Measurements from ENCODE around the gene COQ4.

GRCh38 chr9:128324401-128324800 lies 1.8 kb downstream of the COQ4 start:
- no peak for TF ChIP-seq POLR2AphosphoS5 (IDR thresholded peaks at IDR 0.05)
- no peak for TF ChIP-seq CTCF (IDR thresholded peaks at IDR 0.05)
